22Rv1 (cell line): ENCODE measurements around the gene AUTS2.

Source experiments
- ZFX ChIP-seq: fragments of 450-650 bp; IDR thresholded peaks from 2 replicates; pipeline ENCODE4 v1.6.1; 2017; ENCODE audit warnings: antibody characterized with exemption, borderline replicate concordance
- TF ChIP-seq, protein P1 (sequence below): fragments of 450-650 bp; IDR thresholded peaks from 2 replicates; pipeline ENCODE4 v1.5.1; 2017; ENCODE audit warnings: mild to moderate bottlenecking

DNA sequence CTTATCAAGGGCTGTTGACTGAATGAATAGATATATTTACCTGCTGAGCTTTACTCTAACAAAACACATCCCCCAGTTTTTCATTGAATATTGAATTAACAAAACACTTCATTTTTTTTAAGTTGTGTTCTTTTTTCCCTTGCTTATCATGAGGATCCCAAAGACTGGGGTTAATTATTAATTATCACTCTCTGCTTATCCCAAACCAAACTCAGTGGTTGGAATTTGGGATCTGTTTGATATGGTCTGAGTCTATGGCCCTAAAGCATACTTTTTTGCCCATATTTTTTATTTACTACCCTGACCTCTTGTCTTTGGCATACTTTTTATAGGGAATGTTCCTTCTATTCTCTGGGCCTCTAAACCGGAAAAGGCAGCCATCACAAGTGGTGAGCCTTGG, 836.5 kb downstream of the AUTS2 start:
- TF ChIP-seq, protein P1, sequence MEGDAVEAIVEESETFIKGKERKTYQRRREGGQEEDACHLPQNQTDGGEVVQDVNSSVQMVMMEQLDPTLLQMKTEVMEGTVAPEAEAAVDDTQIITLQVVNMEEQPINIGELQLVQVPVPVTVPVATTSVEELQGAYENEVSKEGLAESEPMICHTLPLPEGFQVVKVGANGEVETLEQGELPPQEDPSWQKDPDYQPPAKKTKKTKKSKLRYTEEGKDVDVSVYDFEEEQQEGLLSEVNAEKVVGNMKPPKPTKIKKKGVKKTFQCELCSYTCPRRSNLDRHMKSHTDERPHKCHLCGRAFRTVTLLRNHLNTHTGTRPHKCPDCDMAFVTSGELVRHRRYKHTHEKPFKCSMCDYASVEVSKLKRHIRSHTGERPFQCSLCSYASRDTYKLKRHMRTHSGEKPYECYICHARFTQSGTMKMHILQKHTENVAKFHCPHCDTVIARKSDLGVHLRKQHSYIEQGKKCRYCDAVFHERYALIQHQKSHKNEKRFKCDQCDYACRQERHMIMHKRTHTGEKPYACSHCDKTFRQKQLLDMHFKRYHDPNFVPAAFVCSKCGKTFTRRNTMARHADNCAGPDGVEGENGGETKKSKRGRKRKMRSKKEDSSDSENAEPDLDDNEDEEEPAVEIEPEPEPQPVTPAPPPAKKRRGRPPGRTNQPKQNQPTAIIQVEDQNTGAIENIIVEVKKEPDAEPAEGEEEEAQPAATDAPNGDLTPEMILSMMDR, result no peak
- no peak for TF ChIP-seq ZFX
